ENCODE data around the gene EPB41L1. TPM values are rescaled to one million over a fixed set of nuclear protein-coding genes. Genes with fewer than 3 reads are reported as not detected.

Gene EPB41L1
- total and polyA plus RNA-seq, 8 donors: 33.8 to 80.1 (median 38.7) TPM

DNA sequence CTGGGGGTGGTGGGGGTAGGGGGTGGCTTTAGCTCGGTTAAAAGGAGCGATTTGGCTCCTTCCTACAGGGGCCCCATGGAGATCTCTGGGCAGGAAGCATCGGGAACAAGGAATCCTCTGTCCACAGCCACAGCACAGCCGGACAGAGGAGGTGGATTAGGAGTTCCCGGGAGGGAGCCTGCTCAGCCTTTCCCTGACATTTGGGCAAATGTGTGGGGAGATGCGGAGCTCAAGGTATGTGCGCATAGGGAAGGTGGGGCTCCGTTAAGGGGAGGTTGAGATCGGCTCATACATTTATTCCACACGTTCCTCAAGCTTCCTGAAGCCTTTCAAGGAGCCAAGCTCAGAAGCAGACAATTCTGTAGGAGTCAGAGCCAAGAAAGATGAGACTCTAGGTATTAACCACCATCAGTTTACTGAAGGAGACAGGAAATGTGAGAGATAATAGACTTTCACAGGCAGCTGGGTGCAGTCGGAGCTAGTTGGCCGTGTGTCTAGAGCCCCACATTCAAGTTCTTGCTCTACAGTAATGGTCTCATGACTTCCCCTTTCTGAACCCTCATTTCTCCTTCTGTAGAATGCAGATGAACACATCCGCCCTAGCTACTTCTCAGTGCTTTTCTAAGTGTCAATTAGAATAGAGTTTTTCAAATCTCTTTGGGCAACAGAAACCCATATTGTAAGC lies 40.8 kb upstream of the EPB41L1 start:
- peak overlapping the region in 1 of 2 donors; percentile 61 for H3K27ac ChIP-seq
- peaks cover 0 to 46% of the 10 kb centered on the region in 2 donors for H3K4me1 ChIP-seq
- intact Hi-C loops (cut with DNase I): no loop called here

DNA sequence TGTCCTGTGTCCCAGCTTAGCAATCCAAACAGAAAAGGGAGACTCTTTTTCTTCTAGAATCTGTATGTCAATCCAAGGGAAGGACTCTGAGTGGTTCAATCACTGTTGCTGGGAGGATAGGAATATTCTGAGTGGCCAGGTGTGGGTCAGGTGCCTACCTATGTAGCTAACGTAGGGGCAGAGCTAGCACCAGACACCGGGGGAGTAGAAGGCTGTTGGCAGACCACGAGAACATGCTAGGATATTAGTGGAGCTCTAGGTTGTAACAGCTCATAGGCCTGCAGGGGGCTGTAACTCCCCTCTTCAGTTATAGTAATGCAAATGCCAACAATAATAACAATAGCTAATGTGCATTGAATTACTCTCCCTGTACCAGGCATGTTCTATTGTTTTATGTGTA lies 39.8 kb upstream of the EPB41L1 start:
- TF ChIP-seq, protein P1, sequence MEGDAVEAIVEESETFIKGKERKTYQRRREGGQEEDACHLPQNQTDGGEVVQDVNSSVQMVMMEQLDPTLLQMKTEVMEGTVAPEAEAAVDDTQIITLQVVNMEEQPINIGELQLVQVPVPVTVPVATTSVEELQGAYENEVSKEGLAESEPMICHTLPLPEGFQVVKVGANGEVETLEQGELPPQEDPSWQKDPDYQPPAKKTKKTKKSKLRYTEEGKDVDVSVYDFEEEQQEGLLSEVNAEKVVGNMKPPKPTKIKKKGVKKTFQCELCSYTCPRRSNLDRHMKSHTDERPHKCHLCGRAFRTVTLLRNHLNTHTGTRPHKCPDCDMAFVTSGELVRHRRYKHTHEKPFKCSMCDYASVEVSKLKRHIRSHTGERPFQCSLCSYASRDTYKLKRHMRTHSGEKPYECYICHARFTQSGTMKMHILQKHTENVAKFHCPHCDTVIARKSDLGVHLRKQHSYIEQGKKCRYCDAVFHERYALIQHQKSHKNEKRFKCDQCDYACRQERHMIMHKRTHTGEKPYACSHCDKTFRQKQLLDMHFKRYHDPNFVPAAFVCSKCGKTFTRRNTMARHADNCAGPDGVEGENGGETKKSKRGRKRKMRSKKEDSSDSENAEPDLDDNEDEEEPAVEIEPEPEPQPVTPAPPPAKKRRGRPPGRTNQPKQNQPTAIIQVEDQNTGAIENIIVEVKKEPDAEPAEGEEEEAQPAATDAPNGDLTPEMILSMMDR (IDR thresholded peaks at IDR 0.05): no peak
- intact Hi-C loops (cut with DNase I): no loop called here
- H3K4me1 ChIP-seq: peaks cover 0 to 44% of the 10 kb centered on the region in 2 donors

More for the DNA sequence above, 40.8 kb upstream of the EPB41L1 start:
- no peaks in the 10 kb centered on the region for H3K27me3 ChIP-seq
- H3K36me3 ChIP-seq: no peaks in the 10 kb centered on the region
- H3K4me3 ChIP-seq: no peak overlapping the region
- H3K9me3 ChIP-seq: no peaks in the 10 kb centered on the region
- peak; percentile 6 for ATAC-seq
- TF ChIP-seq, protein P1 (IDR thresholded peaks at IDR 0.05): no peak
- no peak for DNase-seq

DNA sequence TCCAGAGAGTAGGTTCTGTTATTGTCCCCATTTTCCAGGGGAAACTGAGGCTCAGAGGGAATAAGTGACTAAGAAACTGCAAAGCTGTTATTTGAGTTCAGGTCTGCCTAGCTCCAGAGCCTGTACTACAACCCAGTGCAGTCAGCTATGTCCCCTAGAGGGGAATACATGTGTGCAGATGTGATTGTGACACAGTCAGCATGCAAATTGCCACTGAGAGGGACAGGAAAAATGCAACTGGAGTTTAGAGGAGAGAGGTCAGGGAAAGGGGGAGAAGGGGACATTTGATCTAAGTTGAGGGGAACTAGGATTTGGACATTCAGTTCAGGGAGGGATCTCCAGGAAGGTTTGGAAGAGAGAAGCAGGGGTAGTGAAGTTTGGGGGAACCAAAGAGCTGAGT lies 38.6 kb upstream of the EPB41L1 start:
- intact Hi-C loops (cut with DNase I): no loop called here
- DNase-seq (no peak), ATAC-seq (no peak)
- Histone ChIP-seq H3K27me3 (no peaks in the 10 kb centered on the region), H3K9me3 (no peaks in the 10 kb centered on the region), H3K4me3 (no peak overlapping the region), H3K27ac (no peak overlapping the region), H3K36me3 (no peaks in the 10 kb centered on the region), H3K4me1 (peaks cover 0 to 39% of the 10 kb centered on the region in 2 donors)
- TF ChIP-seq, protein P1 (IDR thresholded peaks at IDR 0.05): no peak

More for the DNA sequence above, 39.8 kb upstream of the EPB41L1 start:
- no peak for ATAC-seq
- Histone ChIP-seq H3K36me3 (no peaks in the 10 kb centered on the region), H3K27me3 (no peaks in the 10 kb centered on the region), H3K27ac (no peak overlapping the region), H3K4me3 (no peak overlapping the region), H3K9me3 (no peaks in the 10 kb centered on the region)
- no peak for DNase-seq

DNA sequence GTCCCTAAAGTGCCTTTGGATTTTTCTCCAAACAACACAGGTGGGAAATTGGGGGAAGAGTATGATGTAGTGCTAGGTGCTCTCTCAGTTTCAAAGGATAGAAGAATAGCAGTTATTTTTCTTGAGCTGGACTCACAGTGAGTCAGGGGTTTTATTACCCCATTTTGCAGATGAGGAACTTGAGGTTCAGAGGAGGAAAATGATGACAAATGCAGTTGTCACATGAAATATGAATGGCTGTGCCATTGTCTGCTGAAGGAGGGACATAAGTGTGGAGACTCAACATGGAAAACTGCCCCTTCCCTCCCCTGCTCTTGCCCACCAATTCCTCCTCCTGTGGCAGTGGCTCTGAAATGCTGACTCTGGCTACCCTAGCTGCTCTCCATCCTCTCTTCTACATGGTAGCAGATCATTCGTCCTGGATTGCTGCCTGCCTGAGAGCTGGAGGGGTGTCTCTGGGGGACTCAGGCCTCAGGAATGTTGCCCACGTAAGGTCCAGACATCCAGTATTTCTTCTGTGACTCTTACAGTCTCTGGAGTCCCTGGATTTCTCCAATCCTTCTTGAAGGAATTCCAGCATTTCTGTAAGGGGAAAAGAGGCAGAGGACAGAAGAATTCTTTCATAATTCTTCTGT lies 37.6 kb upstream of the EPB41L1 start:
- no peaks in the 10 kb centered on the region for H3K27me3 ChIP-seq
- no peaks in the 10 kb centered on the region for H3K9me3 ChIP-seq
- no peak for DNase-seq
- TF ChIP-seq, protein P1 (IDR thresholded peaks at IDR 0.05): no peak
- no peak overlapping the region for H3K27ac ChIP-seq
- intact Hi-C loops (cut with DNase I): no loop called here
- no peaks in the 10 kb centered on the region for H3K36me3 ChIP-seq
- no peak overlapping the region for H3K4me3 ChIP-seq
- peaks cover 0 to 30% of the 10 kb centered on the region in 2 donors for H3K4me1 ChIP-seq
- no peak for ATAC-seq

DNA sequence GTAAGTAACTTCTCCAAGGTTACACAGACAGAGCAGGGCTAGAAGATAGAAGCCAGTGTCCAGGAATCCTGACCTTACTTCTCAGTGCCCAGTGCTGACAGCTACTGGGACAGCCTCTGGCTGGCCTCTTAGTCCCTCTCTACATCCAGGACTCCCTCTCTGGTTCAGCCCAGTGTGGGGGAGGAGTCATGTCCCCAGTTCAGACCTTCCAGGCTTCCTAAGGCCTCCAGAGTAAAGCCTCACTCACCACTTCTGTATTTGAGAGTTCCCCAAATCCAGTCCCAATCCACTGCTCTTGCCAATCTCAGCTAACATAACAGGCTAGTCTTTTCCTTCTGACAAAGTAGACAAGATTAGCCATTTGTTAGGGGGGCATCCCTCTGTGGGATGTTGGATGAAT lies 36.9 kb upstream of the EPB41L1 start:
- Histone ChIP-seq H3K4me1 (peaks cover 0 to 30% of the 10 kb centered on the region in 2 donors), H3K27ac (no peak overlapping the region), H3K36me3 (no peaks in the 10 kb centered on the region), H3K4me3 (no peak overlapping the region), H3K27me3 (no peaks in the 10 kb centered on the region), H3K9me3 (no peaks in the 10 kb centered on the region)
- DNase-seq (peak in 1 of 4 donors; percentile 53), ATAC-seq (peak; percentile 26)
- intact Hi-C loops (cut with DNase I): no loop called here
- TF ChIP-seq, protein P1 (IDR thresholded peaks at IDR 0.05): no peak
